Activated CD4-positive, alpha-beta T cell treated with anti-CD3 and anti-CD28 coated beads for 24 hours (primary cell): ENCODE measurements around the gene WNT9B.

Experiments used
- DNase-seq, 2 donors: peaks; one replicate each; pipeline ENCODE4 v3.0.0-alpha.2; 2020; ENCODE audit warnings: low read depth in 2 of 2

WNT9B gene

DNA sequence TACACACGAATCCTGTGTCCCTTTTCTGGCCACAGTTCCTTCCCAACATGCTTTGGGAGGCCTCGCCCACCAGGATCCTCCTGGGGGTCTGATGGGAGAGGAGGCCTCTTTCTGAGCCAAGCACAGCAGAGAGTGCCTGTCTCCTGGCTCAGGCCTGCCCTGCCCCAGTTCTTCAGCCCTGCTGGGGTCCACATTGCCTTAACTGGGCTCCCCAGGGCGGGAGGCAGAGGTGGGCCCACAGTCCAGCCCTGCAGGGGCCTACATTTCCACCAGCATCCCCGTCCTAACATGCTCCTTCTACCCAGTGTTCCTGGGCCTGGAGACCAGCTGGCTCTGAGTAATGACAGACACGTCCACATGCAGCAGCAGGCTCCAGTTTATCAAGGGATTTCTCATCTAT lies 29.6 kb downstream of the WNT9B start:
- DNase-seq = no peak

DNA sequence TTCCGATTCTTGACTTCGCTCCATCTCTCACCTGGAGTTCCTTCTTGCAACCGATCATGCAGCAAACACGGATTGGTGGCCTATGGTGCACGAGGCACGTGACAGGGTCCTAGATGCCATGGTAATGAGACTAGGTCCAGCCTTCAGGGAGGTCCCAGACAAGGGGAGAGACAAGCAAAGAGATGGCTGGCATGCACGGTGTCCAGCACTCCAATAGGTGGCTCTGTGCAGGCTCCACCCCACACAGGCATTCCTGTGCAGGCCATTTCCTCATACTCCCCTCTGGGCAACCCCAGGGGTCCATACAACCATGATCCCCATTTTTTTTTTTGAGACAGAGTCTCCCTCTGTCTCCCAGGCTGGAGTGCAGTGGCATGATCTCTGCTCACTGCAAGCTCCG lies 31.3 kb downstream of the WNT9B start:
- DNase-seq = no peak

DNA sequence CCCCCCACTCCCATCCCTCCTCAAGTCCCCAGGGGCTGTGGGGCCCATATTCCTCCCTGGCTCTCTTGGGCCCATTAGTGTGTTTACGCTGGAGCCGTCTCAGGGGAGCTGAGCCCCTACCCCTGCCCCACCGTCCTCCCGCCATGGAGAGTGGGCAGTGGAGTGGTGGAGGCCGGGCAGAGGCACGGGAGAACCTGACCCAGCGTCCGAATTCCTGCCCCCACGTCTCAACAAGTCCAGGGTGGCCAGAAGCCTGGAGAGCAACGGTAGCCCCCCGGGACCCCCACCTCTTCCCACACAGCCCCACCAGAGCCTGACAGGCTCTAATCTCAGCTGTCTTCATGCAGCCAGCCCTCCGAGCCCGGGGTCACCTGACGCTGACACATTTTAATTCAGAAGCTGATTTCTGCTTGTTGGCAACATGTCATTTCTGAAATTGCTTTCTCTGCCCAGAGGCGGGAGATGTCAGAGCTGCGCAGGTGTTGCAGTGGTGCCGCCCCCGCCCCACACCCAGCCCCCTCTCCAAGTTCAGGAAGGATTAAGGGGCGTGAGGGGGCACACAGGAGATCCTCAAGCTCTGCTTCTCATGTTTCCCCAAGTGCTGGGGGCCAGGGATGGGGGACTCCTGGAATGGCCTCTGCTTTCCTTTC lies 32.6 kb downstream of the WNT9B start:
- no peak for DNase-seq

DNA sequence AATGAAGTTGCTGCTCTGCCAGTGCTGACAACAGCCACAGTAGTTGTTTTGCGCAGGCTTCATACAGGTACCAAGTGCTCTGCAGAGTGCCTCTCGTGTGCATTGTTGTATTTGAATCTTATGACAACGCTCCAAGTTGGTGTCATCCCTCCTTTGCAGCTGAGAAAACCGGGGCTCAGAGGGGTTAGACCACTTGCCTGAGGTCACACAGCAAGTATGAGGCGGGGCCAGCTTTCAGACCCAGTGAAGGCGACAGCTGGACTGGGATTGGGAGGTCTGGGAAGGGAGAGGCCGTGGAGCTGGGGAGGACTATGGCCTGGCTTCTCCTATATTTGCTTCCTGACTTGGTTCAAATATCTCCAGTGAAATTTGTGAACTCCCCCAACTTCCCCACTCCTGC lies 33.2 kb downstream of the WNT9B start:
- DNase-seq = no peak

DNA sequence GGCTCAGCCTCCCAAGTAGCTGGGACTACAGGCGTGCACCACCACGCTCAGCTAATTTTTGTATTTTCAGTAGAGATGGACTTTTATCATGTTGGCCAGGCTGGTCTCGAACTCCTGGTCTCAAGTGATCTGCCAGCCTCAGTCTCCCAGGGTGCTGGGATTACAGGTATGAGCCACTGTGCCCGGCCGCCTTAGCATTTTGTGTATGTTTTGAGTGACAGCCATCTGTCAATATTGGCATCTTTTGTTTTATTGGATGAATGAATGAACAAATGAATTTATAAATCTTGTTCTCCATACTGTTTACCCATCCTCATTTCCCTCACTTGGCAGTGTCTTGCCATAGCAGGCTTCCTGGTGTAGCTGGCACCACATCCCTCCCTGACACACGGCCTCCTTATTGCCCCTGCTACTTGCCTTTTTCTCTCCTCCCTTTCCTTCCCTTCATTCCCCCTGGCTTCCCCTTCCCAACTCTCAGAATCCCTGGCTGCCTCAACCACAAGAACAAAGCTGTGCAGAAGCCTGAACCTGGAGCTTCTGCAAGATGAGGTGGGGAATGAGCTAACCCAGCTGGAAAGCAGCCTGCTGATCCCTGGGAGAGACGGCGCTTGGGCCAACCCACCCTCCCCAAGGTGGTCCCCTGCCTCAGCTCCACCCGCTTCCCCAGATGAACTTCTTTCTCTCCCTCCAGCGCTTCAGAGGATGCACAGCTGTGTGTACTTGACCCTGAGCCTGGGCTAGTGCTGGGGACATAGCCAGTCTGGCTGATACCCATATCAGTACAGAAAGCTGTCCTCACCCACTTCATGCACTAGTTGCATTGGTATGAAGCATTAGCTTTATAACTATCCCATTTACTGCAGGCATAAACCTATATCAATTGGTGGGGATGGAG lies 34.3 kb downstream of the WNT9B start:
- DNase-seq = no peak

DNA sequence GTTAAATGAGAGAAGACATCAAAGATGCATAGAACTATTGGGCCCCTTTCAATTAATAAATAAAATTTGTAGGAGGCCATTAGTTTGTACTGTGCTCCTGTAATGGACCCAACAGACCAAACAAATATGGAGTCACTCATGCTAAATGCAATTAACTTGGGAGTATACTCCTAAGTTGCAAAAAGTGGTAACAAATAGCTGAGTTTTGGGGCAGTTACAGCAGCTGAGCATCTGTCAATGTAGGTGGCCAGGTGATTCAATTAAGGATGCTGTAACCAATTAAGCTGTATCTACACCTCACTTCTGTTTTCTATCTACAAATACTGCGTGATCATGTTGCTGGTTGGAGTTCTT lies 34.9 kb downstream of the WNT9B start:
- no peak for DNase-seq

DNA sequence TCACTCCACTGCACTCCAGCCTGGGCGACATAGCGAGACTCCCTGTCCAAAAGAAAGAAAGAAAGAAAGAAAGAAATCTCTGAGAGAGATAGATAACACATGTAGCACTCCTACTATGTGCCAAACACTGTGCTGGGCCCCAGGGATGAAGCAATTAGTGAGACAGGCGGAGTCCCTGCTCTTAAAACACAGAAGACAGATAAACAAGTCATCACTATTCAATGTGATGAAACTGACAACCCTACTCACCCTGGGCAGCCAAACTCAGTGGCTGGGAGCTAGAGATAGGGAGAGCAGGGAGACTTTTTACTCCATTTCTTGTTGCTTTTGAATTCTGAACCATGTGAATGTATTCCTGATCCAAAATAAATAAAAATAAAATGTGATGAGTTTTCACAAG lies 36.3 kb downstream of the WNT9B start:
- DNase-seq = no peak

DNA sequence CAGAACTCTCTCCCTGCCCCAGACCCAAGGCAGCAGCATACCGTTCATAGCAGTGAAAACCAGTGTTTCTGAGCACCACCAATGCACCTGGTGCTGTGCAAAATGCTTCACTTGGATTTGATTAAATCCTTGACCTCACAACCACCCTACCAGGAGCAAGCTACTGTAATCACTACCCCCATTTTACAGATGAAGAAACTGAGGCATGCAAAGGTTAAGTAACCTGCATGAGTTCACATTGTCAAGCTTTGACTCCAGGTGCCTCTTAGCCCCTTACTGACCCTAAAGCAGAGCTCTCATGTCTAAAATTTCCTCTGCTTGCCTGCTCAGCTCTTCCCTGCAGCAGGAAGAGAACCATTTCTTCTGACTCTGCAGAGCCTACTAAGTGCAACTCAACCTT lies 37.3 kb downstream of the WNT9B start:
- no peak for DNase-seq

DNA sequence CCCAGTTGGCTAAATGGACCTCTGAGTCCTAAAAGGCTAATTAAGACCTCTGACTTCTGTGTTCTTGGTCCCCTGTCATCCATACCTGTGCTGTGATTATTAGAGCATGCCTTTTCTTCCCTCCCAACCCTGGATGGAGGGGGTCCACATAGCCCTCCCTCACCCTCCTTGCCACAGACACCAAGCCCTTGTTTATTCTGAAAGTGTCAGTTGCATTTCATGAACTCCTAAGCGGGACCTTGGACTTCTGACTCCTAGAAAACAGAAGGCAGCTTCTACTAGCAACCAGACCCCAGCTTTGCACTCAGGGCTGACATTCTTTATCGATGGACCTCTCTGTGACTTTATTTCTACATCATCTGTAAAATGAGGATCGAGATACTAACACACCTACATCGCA lies 38.1 kb downstream of the WNT9B start:
- DNase-seq = no peak

DNA sequence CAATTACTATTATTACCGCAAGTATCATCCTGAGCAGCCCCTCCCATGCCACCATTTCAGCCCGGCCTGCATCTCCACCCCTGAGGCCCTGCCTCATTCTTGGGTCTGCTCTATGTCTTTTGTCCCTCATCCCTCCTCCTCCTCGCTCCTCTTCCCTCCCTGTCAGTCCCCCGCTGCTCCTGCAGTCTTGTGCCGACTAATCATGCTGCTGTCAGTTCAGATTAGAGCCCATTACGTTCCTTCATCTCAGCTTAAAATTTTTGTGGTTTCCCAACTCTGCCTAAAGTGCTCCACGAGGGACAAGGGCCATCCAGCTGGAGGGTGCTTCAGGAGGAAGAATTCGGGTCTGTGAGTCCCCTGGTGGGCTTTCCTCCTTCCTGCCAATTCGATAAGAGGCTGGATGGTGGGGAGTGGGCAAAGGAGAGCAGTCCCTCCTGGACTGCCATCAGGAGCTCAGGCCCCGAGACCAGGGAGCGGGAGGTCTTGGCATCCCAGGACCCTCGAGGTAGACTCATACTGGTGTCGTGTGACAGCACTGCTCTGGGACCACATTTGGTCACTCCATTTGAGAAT lies 38.7 kb downstream of the WNT9B start:
- DNase-seq = no peak

DNA sequence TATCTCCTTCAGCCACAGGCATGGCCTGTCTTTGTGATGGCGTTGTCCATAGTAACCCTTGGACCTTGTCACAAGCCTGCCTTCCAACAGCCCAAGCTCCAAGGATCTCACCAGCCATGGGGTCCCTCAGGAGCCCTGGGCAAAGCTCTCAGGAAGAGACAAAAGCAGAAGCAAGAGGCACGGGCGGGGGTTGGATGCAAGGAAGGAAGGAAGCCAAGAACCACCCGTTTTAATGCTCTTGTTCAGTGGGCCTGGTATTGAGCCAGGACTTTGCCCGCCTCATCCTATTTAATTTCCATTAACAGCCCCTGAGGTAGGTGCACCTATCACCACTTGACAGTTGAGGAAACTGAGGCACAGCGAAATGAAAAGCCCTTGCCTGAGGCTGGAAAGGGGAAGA lies 39.3 kb downstream of the WNT9B start:
- no peak for DNase-seq

DNA sequence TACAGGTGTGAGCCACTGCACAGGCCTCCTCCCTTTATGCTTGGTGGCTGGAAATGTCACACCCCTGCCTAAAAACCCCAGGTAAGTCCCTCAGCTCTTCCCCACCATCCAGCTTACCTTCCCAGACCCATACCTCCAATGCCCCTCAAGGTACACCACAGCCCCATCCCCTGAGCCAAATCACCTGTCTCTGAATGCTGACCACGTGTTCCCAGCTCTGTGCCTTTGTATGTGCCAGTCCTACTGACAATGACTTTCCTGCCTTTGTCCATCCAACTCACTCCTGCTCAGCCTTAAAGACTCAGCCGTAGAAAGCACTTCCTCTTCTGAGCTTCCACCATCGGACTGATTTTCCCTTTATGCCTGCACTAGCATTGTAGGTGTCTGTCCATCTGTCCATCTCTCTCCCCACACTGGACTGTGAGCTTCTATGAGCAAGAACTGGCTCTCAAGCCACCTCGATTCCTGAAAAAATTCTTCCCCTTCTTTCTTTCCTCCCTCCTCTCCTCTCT lies 40.9 kb downstream of the WNT9B start:
- DNase-seq = no peak

DNA sequence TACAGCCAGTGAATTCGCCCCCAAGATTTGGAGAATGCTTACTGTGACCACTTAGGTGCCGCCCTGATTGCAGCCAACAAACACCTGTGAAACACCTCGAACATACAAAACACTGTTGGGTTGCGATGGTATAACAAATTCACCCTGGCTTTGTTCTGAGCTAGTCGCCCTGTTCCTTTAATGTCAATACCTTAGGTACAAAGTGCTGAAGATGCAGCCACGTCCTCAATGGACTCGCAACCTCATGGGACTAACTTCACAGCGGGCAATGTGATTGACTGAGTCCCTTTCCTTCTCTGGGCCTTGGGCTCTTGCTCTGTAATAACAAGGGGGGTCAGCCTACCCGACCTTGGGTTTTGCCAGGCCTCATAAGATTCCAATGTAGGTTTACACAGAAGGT lies 42.6 kb downstream of the WNT9B start:
- DNase-seq = no peak

DNA sequence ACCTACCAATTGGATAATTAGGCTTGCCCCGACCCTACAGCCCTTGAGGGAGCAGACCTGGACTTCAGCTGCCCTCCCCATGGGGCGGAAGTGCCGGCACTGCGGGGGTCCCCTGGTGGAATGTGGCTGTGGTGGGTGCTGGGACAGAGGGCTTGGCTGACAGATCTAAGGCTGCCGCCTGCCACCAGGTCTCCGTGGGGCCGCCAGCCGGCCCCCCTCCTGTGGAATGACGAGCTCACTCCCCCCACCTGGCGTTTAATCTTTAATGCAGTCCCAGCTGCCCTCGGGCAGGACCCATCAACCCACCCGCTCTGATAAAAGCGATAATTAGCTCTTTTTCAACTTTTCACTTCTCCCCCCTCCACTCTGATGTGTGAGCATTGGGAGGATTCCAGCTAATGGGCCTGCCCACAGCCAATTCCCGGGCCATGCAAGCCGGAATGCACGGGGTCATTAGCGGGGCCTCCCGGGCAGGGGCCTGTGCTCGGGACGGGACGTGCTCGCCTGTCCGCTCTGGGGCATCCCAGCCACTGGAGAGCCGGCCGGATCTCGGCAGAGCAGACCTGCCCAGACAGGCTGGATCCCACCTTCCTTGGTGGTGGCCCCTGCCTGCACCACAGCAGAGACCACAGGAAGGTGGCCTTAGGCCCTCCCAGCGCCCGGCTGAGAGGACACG lies 43.2 kb downstream of the WNT9B start:
- no peak for DNase-seq

DNA sequence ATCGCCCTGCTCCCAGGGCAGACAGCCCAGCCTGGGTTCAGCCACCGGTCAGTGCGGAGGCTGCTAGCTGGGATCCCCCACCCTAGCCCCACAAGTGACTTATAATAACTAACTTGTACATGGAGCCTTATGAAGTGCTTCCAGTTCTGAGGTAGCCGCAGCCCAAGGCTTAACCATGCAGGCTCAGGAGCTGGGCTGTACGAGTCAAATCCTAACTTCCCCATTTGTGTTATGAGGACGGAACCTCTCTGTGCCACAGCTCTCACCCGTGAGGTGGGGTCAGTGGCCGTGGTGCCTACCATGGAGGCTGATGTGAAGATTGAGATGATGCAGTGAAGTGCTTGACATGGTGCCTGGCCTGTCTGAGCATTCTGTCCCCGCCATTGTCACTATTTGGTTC lies 43.8 kb downstream of the WNT9B start:
- no peak for DNase-seq

DNA sequence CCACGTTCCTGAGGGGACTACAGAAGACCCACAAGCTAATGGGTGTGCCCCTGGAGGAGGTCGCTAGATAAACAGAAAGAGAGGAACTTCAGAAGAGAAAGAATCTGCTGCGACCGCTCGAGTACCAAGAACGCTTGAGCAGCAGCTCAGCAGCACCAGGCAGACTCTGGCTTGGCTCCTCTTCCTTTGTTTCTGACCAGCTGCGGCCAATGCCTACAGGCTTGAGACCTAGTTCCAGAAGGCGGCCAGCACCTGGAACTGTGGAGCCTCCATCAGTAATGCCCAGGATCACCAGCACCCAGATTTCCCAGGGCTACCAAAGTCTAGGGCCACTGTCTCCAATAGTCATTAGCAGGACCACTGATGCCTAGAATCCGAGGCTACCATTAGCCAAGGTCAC lies 45.6 kb downstream of the WNT9B start:
- DNase-seq = no peak

DNA sequence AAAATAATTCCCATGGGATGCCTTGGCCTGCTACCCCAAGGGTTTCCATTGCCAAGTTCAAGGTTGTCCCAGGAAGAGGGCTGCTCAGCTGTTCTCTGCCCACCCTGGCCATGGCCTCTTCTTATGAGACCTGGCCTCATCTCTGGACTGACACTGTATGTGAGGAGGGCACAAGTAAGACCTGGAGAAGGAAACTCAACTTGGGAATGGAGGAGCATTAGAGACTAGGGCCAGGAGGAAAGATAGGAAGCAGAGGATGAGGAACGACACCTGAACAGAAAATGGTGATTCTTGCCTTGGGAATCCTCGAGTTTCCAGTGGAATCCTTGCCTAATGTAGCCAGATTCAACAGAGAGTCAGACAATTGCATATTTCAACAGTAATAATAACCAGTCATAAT lies 47.0 kb downstream of the WNT9B start:
- no peak for DNase-seq

DNA sequence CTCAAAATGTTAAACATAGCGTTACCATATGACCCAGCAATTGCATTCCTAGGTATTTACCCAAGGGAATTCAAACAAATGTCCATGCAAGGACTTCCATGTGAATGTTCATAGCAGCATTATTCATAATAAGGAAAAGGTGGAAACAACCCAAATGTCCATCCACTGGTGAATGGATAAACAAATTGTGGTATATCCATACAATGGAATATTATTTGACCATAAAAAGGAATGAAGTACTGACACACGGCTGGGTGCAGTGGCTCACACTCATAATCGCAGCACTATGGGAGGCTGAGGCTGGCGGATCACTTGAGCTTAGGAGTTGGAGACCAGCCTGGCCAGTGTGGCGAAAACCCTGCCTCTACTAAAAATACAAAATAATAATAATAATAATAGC lies 47.5 kb downstream of the WNT9B start:
- DNase-seq = no peak

DNA sequence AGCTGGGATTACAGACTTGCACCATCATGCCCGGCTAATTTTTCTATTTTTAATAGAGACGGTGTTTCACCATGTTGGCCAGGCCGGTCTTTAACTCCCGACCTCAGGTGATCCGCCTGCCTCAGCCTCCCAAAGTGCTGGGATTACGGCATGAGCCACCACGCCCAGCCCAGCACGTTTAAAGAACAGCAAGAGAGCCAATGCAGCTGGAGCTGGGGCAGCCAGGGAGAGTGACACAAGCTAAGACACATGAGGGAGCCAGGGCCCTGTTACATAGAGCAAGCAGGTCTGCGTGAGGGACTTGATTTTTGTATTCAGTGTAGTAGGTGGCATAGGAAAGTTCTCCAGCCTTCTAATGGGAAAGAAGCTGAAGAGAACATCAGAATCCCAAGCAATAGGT lies 49.9 kb downstream of the WNT9B start:
- no peak for DNase-seq

DNA sequence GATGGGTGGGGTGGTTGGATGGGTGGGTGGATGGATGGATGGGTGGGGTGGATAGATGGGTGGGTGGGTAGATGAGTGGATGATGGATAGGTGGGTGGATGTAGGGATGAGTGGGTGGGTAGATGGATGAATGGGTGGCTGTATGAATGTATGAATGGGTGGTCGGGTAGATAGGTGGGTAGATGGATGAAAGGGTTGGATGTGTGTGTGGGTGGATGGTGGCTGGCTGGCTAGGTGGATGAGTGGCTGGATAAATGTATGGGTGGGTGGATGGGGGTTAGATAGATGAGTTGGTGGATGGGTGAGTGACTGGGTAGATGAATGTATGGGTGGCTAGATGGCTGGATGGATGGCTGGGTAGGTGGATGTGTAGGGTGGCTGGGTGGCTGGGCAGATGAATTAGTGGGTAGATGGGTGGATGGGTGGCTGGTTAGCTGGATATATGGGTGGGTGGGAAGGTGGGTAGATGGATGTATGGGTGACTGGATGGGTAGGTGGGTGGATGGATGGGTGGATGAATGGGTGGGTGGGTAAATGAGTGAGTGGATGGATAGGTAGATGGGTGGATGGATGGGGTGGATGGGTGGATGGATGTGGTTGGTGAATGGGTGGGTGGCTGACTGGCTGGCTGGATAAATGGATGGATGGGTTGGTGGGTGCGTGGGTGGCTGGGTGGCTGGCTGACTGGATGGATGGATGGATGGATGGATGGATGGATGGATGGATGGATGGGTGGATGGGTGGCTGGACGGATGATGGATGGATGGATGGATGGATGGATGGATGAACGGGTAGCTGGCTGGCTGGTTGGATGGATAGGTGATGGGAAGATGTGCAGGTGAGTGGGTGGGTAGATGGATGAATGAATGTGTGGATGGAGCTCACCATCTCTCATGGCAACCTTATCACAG lies 52.6 kb downstream of the WNT9B start:
- no peak for DNase-seq

DNA sequence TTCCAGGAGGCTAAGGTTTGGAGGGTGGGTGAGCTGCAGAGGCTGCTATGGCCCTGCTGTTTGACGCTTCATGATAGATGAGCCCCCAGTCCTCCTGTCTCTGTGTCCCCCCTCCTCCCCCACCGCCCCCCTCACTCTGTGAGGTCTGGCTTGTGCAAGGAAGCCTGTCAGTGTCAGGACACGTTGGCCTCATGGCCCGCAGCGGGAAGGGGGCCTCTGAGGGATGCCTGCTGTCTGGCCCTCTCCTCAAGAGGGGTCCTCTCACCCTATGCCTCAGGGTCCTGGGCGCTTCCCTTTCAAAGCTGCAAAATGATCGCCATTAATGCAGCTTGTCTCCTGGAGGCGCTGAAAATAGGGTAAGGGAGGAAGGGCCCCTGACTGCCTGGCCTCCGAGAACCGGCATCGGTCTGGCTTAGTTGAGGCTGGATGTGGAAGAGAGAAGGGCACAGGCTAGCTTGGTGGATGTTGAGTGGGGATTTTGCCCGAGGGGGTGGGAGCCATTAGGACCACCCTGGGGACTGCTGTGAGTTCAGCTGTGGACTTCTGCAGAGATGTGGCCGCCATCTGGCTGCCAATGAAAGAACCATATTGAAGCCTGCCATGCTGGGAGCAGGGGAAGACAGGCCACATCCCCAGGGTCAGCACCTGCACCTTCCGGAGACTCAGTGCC lies 56.8 kb downstream of the WNT9B start:
- DNase-seq = no peak
